Stimulated activated CD4-positive, alpha-beta T cell treated with anti-CD3 and anti-CD28 coated beads, Interleukin-15, amount 100 ng/mL, for 1 hour (primary cell): Measurements from ENCODE around the gene COL6A2.
"Not testable (repeated sequence)": the region's sequence is repeated elsewhere in the genome, so short reads cannot be mapped to it uniquely, and the experiment has no call there.

ENCODE experiments used
- DNase-seq, 2 donors: peaks; one replicate each; pipeline ENCODE4 v3.0.0-alpha.2; 2020; ENCODE audit warnings: low read depth in 1 of 2, low spot score in 1 of 2

COL6A2 gene

DNA sequence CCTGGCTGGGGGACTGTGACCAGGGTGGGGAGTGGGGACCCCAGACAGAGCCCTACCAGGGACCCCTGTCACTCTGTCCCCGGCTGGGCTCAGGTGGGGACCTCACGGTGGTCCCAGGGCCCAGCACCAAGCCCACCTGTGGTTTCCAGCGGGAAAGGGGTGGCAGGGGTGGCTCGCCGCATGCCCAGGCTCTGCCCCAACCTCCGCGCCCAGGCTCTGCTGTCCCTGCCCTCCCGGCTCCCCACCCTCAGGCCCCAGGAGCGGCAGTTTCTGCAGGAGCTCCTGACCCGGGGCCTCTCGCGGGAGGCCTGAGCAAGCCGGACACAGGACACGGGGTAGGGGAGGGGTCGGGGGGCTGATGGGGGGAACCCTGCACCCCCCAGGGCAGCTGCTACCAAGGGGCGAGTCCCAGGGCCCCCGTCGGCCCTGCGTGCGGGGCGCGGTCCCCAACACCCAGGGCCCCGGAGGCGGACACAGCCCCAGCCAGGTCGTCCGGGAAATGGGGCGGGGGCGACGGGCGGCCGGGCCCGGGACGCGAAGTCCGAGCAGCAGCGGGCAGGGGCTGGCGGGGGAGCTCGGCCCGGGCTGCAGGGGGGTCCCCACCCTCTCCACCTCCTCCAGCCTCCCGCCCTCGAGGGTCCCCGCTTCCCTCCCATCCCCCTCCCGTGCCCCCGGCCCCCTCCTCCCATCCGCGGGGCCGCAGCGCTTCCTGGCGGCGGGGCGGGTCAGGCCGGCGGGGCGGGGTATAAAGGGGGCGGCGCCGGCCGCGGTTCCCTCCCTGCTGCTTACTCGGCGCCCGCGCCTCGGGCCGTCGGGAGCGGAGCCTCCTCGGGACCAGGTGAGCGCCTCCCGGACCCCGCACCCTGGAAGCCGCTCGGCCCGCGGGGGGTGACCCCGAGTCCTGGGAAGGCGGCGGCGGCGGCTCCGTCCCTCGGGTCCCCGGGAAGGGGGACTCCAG is at the start of gene COL6A2:
COL6A2 (plus strand) TSS at position 777 of the 958 bp plus-strand sequence.
- DNase-seq, result peak; percentile 22 to 58

DNA sequence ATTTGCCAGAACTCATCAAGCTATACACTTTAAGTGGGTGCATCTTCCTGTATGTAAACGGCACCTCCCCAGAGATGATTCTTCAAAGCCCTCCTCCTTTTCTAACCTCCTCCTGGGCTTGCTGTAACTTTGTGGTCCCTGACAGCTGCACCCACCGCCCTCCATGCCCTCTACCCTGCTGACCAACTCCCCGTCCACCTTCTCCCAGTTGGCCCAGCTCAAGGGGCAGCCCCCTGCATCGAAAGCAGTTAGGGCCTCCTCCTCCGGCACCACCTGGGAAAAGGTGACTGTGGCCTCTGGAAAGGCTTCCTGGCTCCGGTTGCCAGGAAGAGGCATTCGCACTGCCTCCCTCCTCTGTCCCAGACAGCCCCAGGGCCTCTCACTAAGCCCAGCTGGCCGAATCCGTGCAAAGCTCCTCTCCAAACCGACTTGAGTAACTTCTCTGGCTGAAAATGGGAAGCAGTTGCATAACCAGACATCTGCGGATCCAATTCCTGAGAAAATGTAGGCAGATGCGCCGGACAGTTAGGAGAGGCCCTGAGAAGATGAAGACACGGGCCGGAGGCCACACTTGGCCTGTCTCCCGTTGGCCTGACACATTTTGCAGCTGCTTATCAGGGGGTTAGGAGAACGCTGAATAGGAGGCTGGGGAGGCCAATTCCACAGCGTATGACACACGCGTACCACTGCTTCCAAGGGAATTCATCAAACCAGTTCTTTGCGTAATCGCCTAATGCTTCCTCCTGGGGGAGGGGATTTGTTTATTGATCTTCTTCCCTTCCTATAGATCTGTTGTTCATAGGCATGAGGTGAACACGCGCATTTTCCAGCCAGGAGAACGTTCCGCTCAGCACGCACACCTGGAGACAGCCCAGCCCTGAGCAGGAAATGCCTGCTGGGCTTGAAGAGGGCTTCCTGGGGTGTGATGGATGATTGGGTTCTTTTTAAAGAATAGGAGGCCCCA is 48.7 kb upstream of the COL6A2 start:
- no peak for DNase-seq

DNA sequence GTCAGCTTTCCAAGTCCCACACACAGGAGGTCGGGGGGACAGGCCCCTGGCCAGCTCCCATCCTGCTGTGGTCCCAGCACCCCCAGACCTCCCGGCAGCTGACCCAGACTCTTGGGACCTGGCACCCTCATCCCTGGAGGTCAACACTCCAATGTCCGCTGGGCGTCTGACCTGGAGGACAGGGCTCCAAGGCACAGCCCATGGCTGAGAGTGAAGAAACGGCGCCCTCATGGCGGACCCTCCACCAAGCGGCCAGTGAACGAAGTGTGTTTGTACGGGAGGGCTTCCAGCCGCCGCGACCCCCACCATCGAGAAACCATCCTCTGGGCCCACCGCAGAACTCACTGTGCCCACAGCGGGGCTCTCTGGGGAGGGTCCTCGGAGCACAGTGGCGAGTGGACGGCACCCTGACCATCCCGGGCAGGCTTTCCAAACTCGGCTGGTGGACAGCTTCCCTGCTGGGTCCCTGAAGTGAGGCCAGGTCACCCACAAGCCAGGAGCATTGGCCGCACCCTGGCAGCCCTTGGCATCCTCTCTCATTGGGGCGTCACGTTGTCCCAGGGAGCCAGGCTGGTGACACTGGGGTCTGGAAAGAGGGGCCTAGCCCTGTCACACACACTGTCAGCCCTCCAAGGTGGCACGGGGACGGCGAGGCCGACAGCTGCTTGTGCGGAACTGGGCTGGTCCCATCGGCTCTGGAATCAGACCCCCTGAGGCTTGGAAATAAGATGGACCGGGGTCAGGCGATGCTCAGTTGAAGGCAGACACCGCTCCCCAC is 47.8 kb upstream of the COL6A2 start:
- no peak for DNase-seq

DNA sequence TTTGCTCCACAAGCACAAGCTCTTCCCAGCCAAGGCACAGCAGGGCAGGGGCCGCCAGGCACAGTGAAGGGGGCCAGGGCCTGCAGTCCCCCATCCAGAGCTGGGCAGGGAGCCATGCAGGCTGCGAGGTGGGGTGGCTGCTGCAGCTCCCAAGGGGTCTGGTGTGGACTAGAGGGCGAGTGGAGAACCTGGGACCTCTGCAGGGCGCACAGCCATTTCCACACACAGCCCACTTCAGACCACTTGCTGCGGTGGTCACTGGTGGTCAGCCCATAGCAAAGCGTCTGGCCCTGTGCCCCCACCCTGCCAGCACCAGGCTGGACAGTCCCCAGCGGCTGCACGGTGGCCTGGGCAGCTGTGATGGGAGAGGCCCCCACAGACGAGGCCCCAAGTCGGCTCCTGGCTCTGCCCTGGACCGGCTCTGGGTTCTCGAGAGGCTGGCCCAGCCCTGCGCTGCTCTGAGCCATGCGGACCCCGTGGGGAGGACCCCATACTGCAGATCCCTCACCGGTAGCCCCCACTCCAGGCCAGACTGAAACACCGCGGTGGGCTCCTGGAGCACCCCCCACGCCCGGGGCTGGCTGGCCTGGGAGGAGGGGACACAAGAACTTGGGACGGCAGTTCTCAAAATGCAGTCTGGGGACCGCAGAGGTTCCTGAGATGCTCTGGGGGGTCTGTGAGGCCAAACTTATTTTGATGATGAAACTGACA is 47.1 kb upstream of the COL6A2 start:
- DNase-seq, result no peak

DNA sequence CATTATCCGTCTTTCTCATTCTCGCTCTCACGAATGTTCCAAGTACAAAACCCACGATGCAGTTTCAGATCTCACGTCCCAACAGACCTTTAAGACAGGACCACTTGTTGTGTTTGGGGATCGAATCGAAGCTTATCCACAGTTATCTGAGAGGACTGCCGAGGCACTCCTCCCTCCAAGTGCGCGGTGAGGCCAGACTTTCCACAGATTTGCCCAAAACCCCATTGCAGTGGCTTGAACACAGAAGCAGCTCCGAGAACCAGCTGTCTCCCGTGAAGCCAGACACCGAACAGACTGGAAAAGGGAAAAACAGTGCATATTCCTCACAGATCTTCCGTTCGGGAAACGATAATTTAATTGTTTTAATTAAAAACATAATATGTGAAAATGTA is 46.5 kb upstream of the COL6A2 start:
- no peak for DNase-seq

DNA sequence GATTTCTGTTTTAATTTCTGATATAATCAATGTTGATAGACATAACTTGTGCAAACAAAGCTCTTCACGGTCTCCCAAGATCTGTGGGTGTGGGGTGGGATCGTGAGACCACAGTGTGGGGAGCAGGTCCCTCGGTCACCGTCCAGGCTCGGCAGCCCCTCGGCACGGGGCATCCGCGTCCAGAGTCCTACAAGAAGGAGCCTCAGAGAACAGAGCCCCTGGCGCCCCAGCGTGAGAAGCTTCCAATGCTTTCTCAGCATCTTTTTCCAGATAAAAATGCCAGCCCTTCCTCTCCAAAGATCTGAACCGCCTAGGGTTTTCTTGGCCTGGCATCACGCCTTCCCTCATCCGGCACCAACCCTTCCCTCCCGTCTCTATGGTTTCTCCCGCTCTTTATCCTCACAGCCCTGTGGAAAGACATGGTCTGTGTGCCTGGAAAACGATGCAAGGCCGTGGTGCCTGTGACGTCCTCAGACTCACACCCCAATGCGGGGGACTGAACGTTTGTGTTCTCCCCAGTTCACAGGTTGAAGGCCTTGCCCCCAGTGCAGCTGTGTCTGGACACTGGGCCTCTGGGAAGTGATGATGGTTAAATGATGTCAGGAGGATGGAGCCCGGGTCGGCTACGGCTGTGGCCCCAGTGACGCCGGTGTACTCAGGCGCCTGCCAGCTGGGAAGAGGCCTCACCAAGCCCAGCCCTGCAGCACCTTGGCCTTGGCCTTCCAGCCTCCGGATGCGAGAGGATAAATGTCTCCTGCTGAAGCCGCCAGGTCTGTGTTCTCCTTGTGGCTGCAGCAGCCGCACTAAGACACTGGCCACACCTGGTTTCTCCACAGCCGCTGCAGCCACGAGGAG is 45.9 kb upstream of the COL6A2 start:
- DNase-seq, result no peak

DNA sequence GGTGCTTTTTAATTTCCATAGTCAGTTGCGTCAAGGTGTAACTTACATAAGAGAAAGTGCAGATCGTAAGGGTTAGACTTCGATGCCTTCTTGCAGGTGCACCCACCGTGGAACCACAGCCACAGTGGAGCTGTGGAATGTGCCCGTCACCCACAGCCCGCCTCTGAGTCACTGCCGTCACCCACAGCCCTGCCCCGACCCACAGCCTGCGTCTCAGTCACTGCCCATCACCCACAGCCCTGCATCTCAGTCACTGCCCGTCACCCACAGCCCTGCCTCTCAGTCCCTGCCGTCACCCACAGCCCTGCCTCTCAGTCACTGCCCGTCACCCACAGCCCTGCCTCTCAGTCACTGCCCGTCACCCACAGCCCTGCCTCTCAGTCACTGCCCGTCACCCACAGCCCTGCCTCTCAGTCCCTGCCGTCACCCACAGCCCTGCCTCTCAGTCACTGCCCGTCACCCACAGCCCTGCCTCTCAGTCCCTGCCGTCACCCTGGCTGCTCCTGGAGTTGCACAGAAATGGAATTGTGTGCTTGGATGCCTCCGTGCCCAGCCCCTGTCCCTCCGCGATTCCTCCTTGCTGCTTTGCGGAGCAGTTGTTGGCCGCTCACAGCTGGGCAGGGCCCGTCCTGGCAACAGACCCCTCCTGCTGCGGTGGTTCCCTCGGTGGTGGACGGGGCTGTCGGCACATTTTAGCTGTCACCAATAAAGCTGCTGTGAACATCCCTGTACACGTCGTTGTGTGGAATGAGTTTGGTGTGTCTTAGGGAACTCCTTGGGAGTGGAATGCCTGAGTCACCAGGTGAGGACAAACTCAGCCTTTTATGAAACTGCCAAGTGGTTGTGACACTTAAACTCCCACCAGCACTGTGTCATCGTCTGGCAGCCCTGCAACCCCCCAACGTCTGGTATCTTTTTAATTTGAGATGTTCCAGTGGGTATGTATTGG is 44.9 kb upstream of the COL6A2 start:
- no peak for DNase-seq

DNA sequence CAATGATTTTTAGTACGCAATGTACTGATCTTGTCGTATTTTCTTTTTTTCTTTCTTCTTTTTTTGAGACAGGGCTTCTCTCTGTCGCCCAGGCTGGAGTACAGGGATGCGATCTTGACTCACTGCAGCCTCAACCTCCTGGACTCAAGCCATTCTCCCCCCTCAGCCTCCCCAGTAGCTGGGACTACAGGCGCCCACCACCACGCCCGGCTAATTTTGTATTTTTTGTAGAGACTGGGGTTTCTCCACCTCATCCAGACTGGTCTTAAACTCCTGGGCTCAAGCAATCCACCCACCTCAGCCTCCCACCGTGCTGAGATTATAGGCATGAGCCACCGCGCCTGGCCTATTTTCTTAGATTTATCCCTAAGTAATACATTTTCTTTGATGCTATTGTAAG is 43.9 kb upstream of the COL6A2 start:
- no peak for DNase-seq

DNA sequence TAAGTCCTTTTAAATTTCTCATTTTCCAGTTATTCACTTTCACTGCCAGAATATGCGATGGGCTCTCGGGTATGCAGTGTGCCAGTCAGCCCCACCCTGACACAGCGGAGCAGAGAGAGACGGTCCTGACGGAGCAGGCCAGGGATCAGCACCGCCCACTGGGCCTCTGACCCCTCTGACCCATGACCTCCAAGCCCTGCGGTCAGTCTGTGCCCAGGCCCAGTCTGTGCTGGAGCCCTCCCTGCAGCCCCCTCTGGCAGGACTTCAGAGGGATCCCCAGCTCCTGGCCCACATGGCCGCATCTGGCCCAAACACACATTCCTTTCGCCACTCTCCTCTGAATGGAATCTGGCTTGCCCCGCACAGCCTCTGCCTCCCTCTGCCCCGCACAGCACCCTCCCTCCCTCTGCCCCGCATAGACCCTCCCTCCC is 43.4 kb upstream of the COL6A2 start:
- no peak for DNase-seq

DNA sequence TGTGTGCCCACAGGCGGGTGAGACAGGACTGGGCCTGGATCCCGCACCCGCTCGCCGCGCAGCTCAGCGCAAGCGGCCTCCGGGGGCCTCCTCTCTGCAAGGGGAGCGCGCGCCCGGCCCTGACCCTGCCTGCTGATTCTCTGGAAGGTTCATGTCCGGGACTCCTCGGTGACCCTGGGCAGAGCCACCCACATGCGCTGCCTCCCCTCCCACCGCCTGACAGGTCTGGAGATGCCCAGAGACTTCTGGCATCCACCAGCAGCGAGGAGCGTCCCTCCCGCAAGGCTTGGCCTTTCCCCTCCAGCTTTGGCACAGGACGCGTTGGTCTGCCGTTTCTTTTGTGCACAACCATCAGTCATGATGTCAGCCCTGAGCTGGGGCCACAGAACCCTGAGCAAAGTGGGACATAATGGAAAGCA is 42.0 kb upstream of the COL6A2 start:
- DNase-seq, result no peak

DNA sequence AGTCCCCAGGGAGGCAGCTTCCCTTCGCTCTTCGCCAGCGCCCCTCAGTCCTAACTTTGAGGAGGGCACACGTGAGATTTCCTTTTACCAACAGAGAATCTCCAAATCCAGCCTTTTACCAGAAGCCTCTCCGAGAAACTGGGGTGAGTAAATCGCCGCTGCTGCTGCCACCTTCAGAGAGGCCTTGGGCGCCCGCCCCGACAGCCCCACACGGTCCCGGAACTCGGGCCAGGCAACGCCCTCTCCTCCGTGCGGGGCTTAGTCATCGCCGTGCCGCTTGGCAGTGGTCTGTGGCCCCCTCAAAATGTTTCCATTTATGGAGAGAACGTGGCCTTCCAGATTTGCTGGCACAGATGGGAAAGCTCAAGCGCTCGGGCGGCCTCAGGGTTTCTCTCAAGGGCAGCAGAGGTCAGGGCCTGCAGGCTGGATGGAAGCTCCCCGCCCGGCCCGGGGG is 41.4 kb upstream of the COL6A2 start:
- no peak for DNase-seq

DNA sequence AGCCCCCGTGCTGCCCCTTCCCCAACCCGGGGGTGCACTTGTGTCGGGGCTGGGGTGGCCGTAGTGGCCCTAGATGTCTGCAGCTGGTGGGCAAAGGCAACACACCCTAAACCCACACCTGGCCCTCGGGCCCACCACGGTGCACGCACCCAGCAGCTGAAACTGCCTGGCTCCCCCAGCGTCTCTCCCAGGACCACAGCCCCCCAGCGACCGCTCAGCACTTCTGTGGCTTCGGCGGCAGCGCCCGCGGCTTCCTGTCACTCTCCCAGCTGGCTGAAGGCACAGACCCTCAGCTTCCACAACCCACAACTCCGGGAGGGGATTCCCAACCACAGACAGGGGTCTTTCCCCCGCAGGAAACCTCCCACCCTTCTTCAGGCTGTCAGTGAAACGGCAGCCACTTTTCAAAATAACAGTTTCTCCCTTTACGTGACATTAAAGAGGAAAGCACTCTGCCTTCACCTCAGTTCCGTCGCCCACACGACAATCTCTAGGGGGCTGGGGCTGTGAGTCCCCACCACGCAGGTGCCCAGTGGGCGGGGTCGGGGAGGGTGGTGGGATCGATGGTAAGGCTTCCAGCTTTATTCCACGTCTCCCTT is 40.7 kb upstream of the COL6A2 start:
- DNase-seq, result no peak

DNA sequence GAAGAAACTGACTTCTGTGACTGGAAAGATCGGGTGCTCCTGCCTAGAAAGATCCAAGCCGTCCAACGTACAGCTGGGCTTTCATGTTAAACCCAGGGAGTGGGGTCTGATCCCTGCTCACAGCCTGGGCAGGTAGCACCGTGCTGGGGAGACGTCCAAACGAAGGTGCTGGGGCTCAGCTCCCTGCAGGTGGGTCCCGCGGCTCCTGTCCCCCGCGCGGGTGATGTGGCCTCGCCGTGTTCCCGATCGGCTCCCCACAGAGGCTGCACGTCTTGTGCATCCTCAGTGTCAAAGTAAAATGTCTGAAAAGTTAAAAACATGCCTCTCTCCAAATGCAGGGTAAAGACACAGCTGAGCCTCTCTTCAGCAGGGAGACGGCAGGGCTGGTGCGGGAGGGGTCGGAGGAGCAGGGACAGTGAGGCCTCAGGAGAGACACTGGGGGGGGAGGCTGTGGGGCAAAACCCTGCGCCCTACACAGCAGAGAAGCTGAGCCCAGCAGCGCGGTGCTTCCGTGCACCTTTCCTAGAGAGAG is 40.1 kb upstream of the COL6A2 start:
- no peak for DNase-seq

DNA sequence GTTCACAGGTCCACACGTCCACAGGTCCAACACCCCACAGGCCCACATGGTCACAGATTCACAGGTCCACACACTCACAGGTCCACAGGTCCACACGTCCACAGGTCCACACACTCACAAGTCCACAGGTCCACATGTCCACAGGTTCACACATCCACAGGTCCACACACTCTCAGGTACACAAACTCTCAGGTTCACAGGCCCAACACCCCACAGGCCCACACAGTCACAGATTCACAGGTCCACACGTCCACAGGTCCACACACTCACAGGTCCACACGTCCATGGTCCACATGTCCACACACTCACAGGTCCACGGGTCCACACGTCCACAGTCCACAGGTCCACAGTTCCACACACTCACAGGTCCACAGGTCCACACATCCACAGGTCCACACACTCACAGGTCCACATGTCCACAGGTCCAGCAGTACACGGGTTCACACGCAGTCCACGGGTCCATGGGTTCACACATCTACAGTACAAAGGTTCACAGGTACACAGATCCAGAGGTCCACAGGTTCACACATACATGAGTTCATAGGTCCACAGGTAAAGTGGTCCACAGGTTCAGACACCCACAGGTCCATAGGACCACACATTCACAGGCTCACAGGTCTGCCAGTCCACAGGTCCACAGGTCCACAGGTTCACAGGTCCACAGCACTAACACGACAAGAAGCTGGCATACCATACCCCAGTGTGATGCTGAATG is 39.3 kb upstream of the COL6A2 start:
- no peak for DNase-seq

DNA sequence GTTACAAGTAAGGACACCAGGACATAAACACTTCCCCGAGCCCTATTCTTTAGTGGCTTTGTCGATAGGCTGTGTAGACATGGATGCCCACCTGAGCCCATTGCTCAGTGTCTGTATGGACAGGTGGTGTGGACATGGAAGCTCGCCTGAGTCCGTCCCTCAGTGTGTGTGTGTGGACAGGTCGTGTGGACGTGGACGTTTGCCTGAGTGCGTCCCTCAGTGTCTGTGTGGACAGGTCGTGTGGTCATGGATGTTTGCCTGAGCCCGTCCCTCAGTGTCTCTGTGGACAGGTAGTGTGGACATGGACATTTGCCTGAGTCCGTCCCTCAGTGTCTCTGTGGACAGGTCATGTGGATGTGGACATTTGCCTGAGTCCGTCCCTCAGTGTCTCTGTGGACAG is 38.7 kb upstream of the COL6A2 start:
- DNase-seq, result no peak

DNA sequence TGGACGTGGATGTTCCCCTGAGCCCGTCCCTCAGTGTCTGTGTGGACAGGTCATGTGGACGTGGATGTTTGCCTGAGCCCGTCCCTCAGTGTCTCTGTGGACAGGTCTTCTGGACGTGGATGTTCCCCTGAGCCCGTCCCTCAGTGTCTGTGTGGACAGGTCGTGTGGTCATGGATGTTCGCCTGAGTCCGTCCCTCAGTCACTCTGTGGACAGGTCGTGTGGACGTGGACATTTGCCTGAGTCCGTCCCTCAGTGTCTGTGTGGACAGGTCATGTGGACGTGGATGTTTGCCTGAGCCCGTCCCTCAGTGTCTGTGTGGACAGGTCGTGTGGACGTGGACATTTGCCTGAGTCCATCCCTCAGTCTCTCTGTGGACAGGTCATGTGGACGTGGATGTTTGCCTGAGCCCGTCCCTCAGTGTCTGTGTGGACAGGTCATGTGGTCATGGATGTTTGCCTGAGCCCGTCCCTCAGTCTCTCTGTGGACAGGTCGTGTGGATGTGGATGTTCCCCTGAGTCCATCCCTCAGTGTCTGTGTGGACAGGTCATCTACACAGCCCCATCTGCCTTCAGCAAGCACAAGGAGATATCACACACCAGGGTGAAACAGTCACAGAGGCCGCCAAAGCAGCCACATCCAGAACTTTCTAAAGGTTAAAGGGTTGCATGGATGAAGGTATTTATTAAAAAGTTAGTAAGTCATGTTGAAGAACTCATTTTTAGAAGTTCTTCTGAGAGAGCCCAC is 38.0 kb upstream of the COL6A2 start:
- DNase-seq, result not testable (repeated sequence)
